Neural cell (in vitro differentiated cells): ENCODE results near the gene SLC7A8.

Experiments used
- CTCF ChIP-seq: fragments of 450-650 bp; IDR thresholded peaks from 2 replicates; pipeline ENCODE4 v1.5.1; 2014; ENCODE audit warnings: antibody characterized with exemption, mild to moderate bottlenecking, moderate library complexity; ENCODE audit not compliant: poor library complexity, severe bottlenecking
- EP300 ChIP-seq: fragments of 450-650 bp; conservative IDR thresholded peaks from 2 replicates; pipeline ENCODE4 v1.6.1; 2014; ENCODE audit warnings: antibody characterized with exemption, mild to moderate bottlenecking, moderate library complexity; ENCODE audit not compliant: poor library complexity, severe bottlenecking
- SMC3 ChIP-seq: fragments of 450-650 bp; conservative IDR thresholded peaks from 2 replicates; pipeline ENCODE4 v1.6.1; 2014; ENCODE audit warnings: antibody characterized with exemption, mild to moderate bottlenecking, moderate library complexity; ENCODE audit not compliant: poor library complexity

GRCh38 chr14:23079716-23080115, 103.7 kb downstream of the SLC7A8 start:
- no peak for TF ChIP-seq CTCF
- no peak for TF ChIP-seq EP300
- no peak for TF ChIP-seq SMC3
